ENCODE data around the gene GRIPAP1.
A peak's percentile ranks its signal among the peaks of the same experiment; 100 is the strongest.
"Not testable (repeated sequence)": the region's sequence is repeated elsewhere in the genome, so short reads cannot be mapped to it uniquely, and the experiment has no call there.

The GRIPAP1 gene

DNA sequence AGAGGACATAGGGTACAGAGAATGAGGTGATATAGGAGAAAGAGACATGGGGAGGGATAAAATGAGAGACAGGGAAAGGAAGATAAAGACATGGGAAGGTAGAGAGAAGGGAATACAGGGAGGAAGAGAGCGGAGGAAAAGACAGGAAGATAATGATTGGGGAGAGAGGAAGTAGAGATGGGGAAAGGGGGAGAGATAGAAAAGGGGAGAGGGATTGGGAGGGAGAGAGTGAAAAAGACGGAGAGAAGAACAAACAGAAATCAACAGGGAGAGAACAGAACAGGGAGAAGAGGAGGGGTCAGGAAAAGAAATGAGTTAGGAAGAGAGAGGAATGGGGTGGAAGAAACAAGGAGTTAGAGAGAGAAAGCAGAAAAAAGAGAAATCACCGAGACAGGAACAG is 4.6 kb downstream of the GRIPAP1 start:
- DNase-seq = no peak

DNA sequence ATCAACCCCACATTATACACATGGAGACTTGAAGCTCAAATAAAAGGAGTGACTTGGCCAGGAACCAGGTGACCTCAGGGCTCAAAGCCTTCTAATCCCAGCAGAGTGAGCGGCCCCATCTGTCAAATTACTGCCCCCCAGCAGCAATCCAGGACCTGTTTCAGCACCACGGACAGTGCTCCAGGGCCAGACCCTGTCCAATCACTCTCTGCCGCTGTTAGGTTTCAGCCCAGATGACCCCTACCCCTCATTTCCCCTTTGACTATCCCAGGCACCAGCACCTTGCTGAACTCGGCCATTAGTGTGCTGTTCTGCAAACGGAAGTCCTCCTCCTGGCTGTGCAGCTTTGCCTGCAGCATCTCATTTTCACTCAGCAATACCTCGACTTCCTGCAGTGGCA is 5.1 kb downstream of the GRIPAP1 start:
- no peak for DNase-seq

DNA sequence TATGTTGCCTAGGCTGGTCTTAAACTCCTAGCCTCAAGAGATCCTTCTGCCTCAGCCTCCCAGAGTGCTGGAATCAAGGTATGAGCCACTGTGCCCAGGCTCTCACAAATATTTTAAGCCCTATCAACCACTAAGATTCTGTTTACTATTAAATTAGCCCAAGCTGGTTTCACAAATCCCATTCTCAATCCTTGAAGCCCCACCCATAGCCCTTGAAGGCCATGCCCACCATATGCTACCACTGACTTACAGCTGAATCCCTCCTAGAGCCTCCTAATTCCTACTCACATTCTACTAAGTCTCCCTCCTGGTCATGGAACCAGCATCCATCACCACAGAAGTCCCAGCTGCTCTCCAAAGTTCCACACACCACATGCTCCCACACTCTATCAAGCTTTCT is 9.7 kb downstream of the GRIPAP1 start:
- no peak for DNase-seq

DNA sequence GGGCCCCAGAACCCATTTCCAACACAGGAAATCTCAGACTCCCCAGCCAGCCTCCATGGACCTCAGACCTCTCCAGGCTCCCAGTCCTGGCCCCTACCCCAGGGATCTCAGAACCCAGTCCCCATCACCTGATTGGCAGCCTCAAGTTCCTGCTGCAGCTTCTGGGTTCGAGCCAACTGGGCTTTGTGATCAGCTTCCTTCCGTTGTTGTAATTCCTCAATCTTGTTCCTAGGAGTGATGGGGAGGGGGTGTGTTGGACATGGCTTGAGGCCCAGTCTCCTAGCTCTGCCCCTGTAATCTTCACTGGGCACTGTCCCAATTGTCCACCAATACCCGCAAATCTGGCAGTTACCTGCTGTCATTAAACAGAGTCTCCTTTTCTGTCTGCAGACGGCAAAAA is 12.6 kb downstream of the GRIPAP1 start:
- no peak for DNase-seq

DNA sequence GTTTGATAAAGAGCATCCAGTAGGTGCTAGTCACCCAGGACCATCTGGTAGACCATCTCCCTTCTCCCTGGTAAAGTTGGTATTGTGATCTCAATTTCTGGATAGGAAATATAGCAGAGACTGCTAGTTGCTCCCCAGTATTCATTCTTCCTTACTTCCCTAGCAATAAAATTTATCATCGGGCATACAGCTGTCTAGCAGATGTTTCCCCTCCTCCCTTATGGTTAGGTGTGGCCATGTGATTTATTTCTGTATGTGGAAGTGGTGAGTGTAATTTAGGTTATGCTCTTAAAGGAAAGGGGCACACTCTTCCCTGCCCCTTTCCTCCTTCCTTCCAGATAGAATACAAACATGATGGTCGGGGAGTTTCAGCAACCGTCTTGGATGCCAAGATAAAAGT is 18.2 kb downstream of the GRIPAP1 start:
- DNase-seq = no peak

DNA sequence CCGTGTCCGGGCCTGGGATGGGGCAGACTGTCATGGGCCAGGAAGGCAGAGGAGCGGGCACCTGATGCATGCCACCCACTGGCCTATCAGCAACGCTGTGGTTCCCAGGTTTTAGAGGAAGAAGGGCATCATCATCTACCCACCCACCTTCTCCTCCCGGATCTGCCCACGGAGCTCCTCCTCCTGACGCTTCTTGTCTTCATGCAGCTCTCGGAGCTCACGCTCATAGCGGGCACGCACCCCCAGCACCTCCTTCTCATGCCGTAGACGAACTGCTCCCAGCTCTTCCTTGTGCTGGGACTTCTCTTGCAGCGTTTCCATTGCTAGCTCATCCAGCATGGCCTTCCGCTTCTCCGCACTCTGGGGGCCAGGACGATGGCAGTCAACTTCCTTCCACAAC is 19.0 kb downstream of the GRIPAP1 start:
- no peak for DNase-seq

DNA sequence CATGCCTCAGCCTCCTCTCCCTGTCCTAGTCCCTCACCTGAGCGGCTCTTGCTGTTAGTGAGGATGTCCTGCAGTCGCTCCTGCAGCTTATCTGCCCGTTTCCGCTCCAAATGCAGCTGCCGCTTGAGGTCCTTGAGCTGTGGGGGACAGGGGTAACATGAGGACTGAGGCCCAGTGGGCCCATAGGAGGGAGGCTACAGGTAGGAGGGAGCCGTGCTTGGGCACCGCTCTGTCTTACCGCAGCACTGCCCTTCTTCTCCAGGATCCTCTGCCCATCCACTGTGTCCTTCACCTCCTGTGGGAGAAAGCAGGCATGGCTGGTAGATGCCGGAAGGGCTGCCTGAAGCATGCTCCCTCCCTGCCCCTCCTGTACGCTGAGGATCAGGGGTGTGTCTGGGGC is 20.9 kb downstream of the GRIPAP1 start:
- no peak for DNase-seq

DNA sequence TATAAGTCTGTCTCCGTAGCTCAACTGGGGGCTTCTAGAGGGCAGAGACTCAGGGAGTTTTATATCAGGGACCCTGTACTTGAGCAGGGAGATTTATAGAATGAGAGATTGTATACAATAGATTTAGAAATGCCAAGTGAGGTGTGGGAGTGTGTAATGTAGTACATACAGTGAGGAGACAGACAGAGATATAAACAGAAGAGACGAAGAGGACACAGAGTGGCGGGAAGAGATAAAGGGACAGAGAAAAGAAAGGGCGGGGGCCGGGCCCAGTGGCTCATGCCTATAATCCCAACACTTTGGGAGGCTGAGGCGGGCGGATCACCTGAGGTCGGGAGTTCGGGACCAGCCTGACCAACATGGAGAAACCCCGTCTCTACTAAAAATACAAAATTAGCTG is 21.7 kb downstream of the GRIPAP1 start:
- not testable (repeated sequence) for DNase-seq

DNA sequence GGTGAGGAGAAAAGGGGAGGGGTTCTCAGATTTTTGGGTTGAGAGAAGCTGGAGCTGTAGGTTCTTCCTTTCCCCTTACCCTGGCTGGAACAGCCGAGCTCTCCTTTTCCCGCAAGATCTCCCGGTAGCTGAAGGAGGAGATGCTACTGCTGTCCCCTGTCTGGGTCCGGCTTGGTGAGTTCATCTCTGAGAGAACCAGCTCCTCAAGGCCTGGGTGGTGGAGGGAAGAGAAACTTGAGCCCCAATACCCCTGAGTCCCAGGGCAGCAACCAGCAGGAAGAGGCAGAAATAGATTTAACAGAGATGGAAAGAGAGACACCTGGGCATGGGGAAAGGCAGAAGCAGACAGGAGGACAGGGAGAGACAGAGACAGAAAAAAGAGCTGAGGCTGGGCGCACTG is 23.8 kb downstream of the GRIPAP1 start:
- DNase-seq = no peak

DNA sequence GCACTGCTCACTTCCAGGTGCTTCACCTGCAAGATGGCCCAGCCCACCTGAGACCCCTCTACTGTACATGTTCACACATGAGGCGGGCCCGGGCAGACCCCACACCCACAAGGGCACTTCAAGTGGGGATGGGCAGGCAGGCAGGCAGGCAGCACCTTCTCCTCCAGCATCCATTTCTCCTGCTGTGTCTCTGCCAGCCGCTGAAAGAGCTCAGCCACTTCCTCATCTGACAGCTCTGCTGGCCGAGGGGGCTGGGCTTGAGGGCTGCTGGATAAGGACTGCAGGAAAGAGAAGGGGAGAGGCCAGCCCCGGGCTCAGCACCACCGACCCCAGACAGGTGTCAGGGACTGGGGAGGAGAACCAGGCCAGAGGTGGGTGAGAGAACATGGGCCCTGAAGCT is 26.0 kb downstream of the GRIPAP1 start:
- no peak for DNase-seq

DNA sequence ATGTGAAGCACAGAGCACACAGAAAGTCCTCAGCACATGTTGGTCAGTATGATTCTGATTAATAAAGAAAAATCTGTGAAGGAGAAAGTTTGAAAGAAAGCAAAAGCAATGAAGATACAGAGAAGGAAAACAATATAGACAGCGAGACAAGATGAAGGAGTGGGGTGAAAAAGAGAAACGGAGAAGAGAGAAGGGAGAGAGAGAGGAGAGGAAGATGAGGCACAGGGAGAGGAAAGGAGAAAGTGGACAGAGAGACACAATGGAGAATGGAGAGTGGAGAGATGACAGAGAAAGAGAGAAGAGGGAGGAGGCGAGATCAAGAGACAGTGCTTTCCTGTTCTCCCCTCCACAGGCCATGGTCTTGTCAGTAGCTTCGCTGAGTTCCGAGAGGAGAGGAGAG is 26.5 kb downstream of the GRIPAP1 start:
- no peak for DNase-seq

DNA sequence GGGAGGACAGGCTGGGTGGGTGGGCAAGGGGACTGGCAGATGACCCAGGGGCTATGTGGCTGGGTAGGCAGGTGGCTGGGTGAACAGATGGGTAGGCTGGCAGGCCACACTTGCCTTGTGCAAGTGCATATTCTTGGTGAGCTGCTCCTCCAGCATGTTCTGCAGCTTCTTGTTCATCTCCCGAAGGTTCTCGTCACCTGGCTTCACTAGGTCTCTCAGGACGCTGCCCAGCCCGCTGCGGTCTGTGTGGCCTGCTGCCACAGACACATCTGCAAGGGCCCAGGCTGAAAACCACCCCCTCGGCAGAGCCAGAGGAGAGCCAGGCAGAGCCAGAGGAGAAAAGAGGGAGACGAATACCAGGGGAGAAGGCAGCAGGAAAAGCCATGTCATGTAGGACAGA is 27.0 kb downstream of the GRIPAP1 start:
- DNase-seq = no peak

DNA sequence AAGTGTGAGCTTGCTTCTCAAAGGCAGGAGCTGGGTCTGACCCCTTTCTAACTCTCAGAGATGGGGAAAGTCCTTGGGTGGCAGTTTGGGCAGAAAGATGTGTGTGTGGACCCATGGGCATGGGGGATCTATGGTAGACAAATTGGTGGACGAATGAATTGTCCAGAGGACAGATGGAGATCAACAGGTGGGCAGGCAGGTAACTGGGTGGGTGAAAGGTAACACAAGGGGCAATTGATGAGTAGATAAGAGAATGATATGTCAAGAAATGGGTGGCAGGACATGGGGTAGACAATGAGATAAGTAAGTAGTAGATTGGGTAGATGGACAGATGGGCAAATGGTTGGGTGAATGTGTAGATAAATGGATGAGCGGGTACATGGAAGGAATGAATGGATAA is 27.5 kb downstream of the GRIPAP1 start:
- DNase-seq = no peak

DNA sequence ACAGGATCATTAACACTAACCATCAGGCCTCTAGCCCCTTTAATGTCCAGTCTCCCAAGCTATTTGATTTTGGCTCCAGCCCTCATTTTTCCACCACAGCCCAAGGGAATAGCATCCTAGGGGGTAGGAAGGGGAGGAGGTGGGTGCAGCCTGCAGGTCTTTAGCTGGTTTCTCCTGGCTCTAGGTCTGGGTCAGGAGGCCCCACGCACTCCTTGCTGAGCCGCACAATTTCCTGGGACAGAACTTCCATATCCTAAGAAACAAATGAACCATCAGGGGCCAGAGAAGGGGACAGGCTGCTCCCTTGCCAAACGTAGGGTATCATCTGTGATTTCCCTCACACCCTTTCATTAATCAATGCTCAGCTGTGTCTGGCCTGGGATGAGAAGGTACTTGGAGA is 28.0 kb downstream of the GRIPAP1 start:
- no peak for DNase-seq

DNA sequence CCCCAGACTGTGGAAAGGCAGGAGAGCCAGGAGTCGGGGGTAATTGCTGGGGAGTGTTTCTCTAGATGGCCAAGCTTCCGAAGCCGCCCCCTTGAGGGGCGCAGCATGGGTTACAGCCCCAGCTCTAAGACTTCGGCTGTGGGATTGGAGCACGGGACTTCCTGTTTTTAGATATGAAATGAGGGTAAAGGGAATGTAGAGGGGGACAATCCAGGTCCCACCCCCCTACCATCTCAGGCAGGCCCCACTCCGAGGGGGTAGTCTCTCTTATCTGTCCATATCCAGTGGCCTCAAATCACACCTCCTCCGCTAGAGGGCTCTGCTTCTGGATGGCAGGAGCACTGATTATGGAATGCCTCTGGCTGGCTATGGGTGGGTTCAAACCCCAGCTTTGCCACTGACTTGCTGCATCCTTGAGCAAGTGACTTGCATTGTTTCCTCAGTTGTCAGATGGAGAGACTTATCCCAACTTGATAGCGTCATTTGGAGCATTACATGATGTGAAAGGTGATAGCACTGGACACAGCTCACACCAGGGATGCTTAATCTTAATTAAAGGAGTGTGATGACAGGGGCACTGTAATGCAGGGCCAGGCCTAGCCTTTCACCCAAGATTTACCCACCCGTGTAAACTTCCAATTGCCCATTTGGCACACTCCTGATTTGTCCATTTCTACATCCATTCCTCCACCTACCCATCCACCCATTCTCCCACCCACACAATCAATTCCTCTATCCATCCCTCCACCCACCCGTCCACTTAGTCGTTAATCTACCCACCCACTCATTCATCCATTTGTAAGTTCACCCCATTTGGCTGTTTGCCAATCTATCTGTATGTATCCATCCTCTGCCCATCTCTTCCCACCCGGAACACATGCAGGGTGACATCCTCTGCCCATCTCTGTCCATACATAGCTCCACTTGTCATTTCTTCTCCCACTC is 29.6 kb downstream of the GRIPAP1 start:
- DNase-seq = peak; percentile 46

DNA sequence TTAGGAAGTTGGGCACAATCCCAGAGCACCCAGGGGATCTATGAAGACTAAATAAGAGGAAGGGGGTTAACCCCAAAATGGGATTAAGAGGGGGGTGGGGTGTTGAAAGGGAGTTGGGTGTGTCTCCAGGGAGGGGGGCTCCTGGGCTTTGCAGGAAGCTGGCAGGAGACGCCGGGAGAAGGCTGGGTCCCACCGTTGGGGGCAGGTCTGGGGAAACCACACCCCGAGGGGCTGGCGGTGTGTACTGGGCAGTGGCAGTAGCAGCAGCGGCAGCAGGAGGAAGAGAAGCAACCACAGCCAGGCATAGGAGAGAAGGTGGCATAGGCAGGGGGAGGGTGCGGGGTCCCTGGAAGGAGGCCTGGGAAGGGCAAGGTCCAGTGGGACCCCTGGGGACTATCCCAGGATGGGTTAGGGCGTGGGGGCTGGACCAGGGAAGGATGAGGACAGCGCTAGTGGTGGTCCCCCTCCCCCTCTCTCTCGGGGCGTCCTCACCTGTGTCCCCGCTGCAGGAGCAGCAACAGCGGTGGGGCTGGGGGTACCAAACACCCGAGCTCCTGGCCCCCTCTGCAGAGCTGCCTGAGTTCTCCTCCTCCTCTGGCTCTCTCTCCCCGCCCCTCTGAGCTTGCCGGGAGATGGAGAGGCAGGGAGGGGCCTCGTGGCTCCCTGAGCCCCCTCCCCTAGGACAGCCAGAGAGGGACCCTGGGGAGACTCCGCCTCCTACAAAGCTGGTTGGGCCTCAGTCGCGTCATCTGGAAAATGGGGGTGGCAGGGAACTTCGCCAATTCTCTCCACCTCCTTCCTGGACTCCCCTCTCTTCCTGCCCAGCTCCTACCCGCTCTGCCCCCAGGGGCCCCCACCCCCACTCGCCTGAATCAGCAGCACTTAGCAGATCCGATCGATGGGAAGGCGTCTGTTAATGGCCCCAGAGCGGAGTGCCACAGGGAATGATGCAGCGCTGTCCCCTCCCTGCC is 30.5 kb downstream of the GRIPAP1 start, which contains the start of gene KCND1:
TSS of gene KCND1 (minus strand) at position 596 of the 971 bp plus-strand sequence. CDS start 1,573 bp downstream, outside the sequence.
- DNase-seq = no peak

DNA sequence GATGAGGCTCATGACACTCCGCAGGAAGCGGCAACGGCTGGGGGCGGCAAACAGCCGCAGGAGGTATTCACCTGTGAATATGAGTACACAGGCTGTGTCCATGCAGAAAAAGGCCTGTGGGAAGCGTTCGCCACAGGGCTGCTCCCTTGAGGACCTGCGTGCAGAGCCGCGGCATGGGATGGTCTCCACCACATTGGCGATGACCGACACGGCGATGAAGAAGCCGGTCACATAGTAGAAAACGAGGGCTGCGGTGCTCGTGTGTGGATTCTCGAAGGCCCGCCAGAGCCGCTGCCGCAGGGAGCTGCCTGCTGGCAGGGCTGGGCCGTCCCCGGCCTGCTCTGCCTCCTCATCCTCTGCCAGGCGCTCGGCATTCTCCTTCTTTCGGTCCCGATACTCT is 32.6 kb downstream of the GRIPAP1 start:
- no peak for DNase-seq

DNA sequence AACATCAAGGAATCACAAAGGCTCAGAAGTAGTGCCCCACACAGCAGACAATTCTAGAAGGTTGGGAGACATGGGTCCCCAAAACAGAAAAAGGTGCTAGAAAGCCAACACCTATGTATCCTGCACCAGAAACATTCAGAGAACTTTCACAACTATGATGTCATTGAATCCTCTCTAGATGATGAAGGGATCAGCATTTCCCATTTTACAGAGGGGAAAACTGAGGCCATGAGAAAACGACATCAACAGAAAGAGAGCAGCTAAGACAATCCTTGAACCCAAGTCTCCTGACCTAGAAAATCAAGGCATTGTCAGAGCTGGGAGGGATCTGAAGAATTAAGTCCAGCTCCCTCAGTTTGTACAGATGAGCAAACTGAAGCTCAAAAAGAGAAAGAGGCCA is 33.7 kb downstream of the GRIPAP1 start:
- DNase-seq = no peak

DNA sequence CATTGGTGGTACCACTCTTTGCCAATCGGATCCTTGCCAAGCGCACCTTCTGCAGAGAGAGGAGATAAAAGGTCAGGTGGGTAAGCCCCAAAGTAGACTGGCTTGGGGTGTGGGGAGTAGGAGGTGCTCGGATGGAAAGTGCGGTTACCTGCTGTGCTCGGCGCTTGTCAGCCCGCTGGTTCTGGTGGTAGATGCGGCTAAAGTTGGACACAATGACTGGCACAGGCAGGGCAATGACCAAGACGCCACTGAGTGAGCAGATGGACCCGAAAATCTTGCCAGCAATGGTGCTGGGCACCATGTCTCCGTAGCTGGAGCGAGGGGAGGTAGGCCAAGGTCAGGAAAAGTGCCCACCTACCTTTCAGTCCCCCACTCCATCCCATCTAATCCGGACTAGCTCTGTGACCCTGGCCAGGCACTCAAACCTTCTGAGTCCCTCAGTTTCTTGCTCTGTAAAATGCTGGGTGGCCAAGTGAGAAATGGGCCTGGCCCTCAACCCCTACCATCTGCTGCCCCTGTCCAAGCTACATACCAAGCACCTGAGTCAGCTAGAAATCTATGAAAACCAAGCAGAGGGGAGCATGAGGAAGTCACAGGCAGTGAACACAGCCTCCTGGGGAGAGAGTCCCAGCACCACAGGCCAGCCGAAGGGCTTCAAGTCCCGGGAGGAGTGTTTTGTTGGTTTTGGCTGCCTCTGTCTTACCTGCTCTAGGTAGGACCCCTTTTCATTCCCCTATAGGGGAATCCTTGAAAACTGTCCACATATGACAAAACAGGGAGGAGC is 35.1 kb downstream of the GRIPAP1 start:
- DNase-seq = peak; percentile 22

DNA sequence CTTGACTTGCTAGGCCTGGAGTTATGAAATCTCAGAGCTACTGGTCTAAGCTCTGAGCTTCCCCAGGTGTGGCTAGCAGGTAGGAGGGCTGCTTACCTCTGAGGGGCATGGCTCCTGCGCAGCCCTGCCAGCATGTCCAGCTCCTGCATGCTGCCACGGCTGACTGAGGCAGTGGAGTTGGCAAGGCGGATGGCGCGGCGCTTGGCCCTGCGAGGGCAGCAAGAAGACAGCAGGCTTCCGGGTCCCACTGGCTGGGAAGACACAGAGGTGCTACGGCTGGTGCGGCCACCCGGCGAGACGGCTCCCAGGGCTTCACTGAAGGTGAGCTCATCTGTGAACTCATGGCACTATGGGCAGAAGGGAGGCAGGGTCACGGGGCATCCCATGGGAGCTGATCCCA is 36.1 kb downstream of the GRIPAP1 start:
- DNase-seq = no peak

DNA sequence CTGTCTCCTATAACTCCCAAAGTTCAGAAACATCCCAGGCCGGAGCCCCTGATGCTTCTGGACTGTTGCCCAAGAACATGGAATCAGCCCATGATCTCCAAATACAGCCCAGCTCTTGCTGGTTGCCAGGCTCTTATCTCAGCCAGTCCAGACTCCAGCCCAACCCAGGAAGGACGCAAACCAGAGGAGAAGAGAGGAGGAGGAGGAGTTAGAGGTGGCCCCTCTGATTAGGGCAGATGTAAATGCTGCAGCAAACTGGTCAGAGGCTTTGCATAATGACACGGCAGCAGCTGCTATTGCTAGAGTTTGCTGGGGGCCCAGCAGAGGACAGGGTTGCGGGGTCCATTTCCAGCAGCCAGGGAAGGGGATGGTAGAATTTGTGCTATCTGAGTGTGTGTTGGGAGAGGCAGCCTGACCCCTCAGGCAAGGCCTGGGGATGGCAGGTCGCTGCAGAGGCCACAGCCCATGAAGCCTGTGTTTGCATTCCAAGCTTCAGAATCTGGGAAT is 40.4 kb downstream of the GRIPAP1 start:
- no peak for DNase-seq

DNA sequence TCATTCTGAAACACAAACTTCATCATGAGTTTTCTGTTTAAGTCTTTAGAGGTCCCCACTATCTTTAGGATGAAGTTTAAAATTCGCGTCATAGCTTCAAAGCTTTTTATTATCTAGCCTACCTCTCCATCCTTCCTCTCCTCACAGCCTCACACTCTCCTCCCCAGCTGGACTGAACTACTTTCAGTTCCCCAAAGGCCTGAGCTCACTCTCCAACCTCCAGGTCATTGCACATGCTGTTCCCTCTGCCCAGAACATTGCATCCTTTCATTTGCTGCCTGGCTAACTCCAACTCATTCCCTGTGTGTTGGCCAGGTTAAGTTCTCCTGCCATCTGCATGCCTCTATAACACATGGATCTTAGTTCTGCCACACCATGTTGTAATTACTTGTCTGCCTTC is 41.8 kb downstream of the GRIPAP1 start:
- peak; percentile 72 for DNase-seq

All from RPMI8226 (cell line).